Activated CD4-positive, alpha-beta T cell treated with anti-CD3 and anti-CD28 coated beads, Interleukin-2, amount 50 U/mL, for 24 hours (primary cell): ENCODE data around the gene IL7R.
"Not testable (repeated sequence)": the region's sequence is repeated elsewhere in the genome, so short reads cannot be mapped to it uniquely, and the experiment has no call there.

Experiments used
- DNase-seq, 2 donors: peaks; one replicate each; pipeline ENCODE4 v3.0.0-alpha.2; 2020; ENCODE audit warnings: low read depth in 1 of 2, low spot score in 1 of 2

IL7R gene

GRCh38 chr5:35870605-35871004 lies 13.9 kb downstream of the IL7R start:
- DNase-seq = no peak

GRCh38 chr5:35876454-35876853 lies 19.8 kb downstream of the IL7R start:
- DNase-seq = no peak

GRCh38 chr5:35876922-35877321 lies 20.2 kb downstream of the IL7R start:
- DNase-seq = no peak

GRCh38 chr5:35877655-35878054 lies 21.0 kb downstream of the IL7R start:
- no peak for DNase-seq

GRCh38 chr5:35878079-35878478 lies 21.4 kb downstream of the IL7R start:
- DNase-seq = no peak

- no peak for DNase-seq
These were observed 22.4 kb downstream of the IL7R start for GRCh38 chr5:35879096-35879495.

- DNase-seq = no peak
These were observed 23.0 kb downstream of the IL7R start for GRCh38 chr5:35879649-35880048.

- DNase-seq = no peak
These were observed 23.5 kb downstream of the IL7R start for GRCh38 chr5:35880156-35880555.

- no peak for DNase-seq
These were observed 25.1 kb downstream of the IL7R start for GRCh38 chr5:35881758-35882157.

- no peak for DNase-seq
These were observed 27.6 kb downstream of the IL7R start for GRCh38 chr5:35884191-35884769.

- DNase-seq = no peak
These were observed 28.1 kb downstream of the IL7R start for GRCh38 chr5:35884773-35885172.

- no peak for DNase-seq
These were observed 29.7 kb downstream of the IL7R start for GRCh38 chr5:35886381-35886780.

- no peak for DNase-seq
These were observed 30.8 kb downstream of the IL7R start for GRCh38 chr5:35887321-35888100.

- DNase-seq = no peak
These were observed 33.6 kb downstream of the IL7R start for GRCh38 chr5:35890021-35891020.

GRCh38 chr5:35892799-35893198 lies 36.1 kb downstream of the IL7R start:
- not testable (repeated sequence) for DNase-seq

GRCh38 chr5:35894131-35894530 lies 37.4 kb downstream of the IL7R start:
- DNase-seq = no peak

- DNase-seq = no peak
These were observed 42.4 kb downstream of the IL7R start for GRCh38 chr5:35898952-35899660.

- no peak for DNase-seq
These were observed 43.1 kb downstream of the IL7R start for GRCh38 chr5:35899800-35900199.

- no peak for DNase-seq
These were observed 44.4 kb downstream of the IL7R start for GRCh38 chr5:35900972-35901695.

- DNase-seq = no peak
These were observed 45.5 kb downstream of the IL7R start for GRCh38 chr5:35902046-35902672.
